Ishikawa (cell line): ENCODE data around the gene ABT1.
A peak's percentile ranks its signal among the peaks of the same experiment; 100 is the strongest.

Source experiments
- EP300 ChIP-seq: IDR thresholded peaks from 2 replicates; pipeline ENCODE4 v1.6.1; 2012; ENCODE audit warnings: borderline replicate concordance
- MAX ChIP-seq: IDR thresholded peaks from 2 replicates; pipeline ENCODE4 v1.6.1; 2012
- NFIC ChIP-seq: IDR thresholded peaks from 2 replicates; pipeline ENCODE4 v1.6.1; 2012
- RAD21 ChIP-seq: IDR thresholded peaks from 2 replicates; pipeline ENCODE4 v1.6.1; 2012; ENCODE audit warnings: low read depth
- REST ChIP-seq: IDR thresholded peaks from 2 replicates; pipeline ENCODE4 v1.6.1; 2012; ENCODE audit warnings: low read depth, mild to moderate bottlenecking
- TAF1 ChIP-seq: IDR thresholded peaks from 2 replicates; pipeline ENCODE4 v1.6.1; 2012; ENCODE audit warnings: low read depth, mild to moderate bottlenecking
- YY1 ChIP-seq: IDR thresholded peaks from 2 replicates; pipeline ENCODE4 v1.6.1; 2012; ENCODE audit warnings: low read depth

- no peak for TF ChIP-seq YY1
- TF ChIP-seq TAF1: no peak
- TF ChIP-seq MAX: no peak
- TF ChIP-seq REST: no peak
- no peak for TF ChIP-seq EP300
- TF ChIP-seq RAD21: peak; percentile 81
- TF ChIP-seq NFIC: no peak
These were observed 10.9 kb downstream of the ABT1 start for GRCh38 chr6:26607434-26608230.
